ENCODE measurements around the gene WNT10A.
"Not testable (repeated sequence)": the region's sequence is repeated elsewhere in the genome, so short reads cannot be mapped to it uniquely, and the experiment has no call there.

Gene WNT10A

GRCh38 chr2:218920504-218920903, 39.9 kb downstream of the WNT10A start:
- H3K4me3 ChIP-seq (ENCODE audit: low read depth, low read length) = no peak overlapping the region
- no peak for TF ChIP-seq CTCF (IDR thresholded peaks at IDR 0.05; ENCODE audit: borderline replicate concordance, insufficient read depth, low read depth, low read length)

- TF ChIP-seq CTCF (IDR thresholded peaks at IDR 0.05; ENCODE audit: borderline replicate concordance, insufficient read depth, low read depth, low read length) = no peak
- no peak overlapping the region for H3K4me3 ChIP-seq (ENCODE audit: low read depth, low read length)
Measured at GRCh38 chr2:218924757-218925156, 44.1 kb downstream of the WNT10A start.

- H3K4me3 ChIP-seq (ENCODE audit: low read depth, low read length) = no peak overlapping the region
- no peak for TF ChIP-seq CTCF (IDR thresholded peaks at IDR 0.05; ENCODE audit: borderline replicate concordance, insufficient read depth, low read depth, low read length)
Measured at GRCh38 chr2:218925434-218925833, 44.8 kb downstream of the WNT10A start.

GRCh38 chr2:218927422-218927821, 46.8 kb downstream of the WNT10A start:
- no peak for TF ChIP-seq CTCF (IDR thresholded peaks at IDR 0.05; ENCODE audit: borderline replicate concordance, insufficient read depth, low read depth, low read length)
- no peak overlapping the region for H3K4me3 ChIP-seq (ENCODE audit: low read depth, low read length)

- no peak for TF ChIP-seq CTCF (IDR thresholded peaks at IDR 0.05; ENCODE audit: borderline replicate concordance, insufficient read depth, low read depth, low read length)
- no peak overlapping the region for H3K4me3 ChIP-seq (ENCODE audit: low read depth, low read length)
Measured at GRCh38 chr2:218927876-218928275, 47.2 kb downstream of the WNT10A start.

GRCh38 chr2:218930488-218930887, 49.8 kb downstream of the WNT10A start:
- H3K4me3 ChIP-seq (ENCODE audit: low read depth, low read length) = not testable (repeated sequence)

GRCh38 chr2:218931751-218932150, 51.1 kb downstream of the WNT10A start:
- not testable (repeated sequence) for H3K4me3 ChIP-seq (ENCODE audit: low read depth, low read length)
